Skeletal muscle tissue (tissue), 2 donors: Measurements from ENCODE around the gene TESK1. TPM values are rescaled to one million over a fixed set of nuclear protein-coding genes. Genes with fewer than 3 reads are reported as not detected.

Source experiments
- small RNA-seq: library from RNA; depleted of rRNA; stranded (forward); fragments of <200 nt; gene quantifications from one replicate; pipeline ENCODE3, GENCODE V24; 2014
- total RNA-seq: library from RNA; depleted of rRNA; stranded (reverse); fragments of >200 nt; gene quantifications from one replicate; pipeline ENCODE4 v1.2.3, GENCODE V29; 2014

TESK1 gene
- total RNA-seq, 1 donor from 2014 or later = 8.4 TPM

Small RNAs within 50 kb of the gene (small RNA-seq; reads per million reads assigned to genes)
- gene MIR4667 = 0.21 reads per million
- gene RMRP = not detected
- not detected for gene RPS29P17

Other genes starting within 250 kb of the TESK1 start
- gene RUSC2, start 115.2 kb upstream of the TESK1 start, total RNA-seq = 29.2 TPM
- gene CD72, start 13.2 kb downstream of the TESK1 start, total RNA-seq = 2.1 TPM
- gene SIT1, start 45.7 kb downstream of the TESK1 start, total RNA-seq = 1.0 TPM
- gene RMRP, start 52.8 kb downstream of the TESK1 start, total RNA-seq = 118,473 TPM
- 11.0 TPM for gene CCDC107, start 53.0 kb downstream of the TESK1 start, total RNA-seq
- gene ARHGEF39, start 59.9 kb downstream of the TESK1 start, total RNA-seq = 0.52 TPM
- gene CA9, start 68.7 kb downstream of the TESK1 start, total RNA-seq = under 0.01 TPM
- 4,180 TPM for gene TPM2, start 84.7 kb downstream of the TESK1 start, total RNA-seq
- gene TLN1, start 126.9 kb downstream of the TESK1 start, total RNA-seq = 90.8 TPM
- 20.9 TPM for gene CREB3, start 127.4 kb downstream of the TESK1 start, total RNA-seq
- 31.3 TPM for gene GBA2, start 144.0 kb downstream of the TESK1 start, total RNA-seq
- gene RGP1, start 144.0 kb downstream of the TESK1 start, total RNA-seq = 7.8 TPM
- gene MSMP, start 149.0 kb downstream of the TESK1 start, total RNA-seq = not detected
- 7.3 TPM for gene NPR2, start 186.3 kb downstream of the TESK1 start, total RNA-seq
- 0.52 TPM for gene SPAG8, start 207.0 kb downstream of the TESK1 start, total RNA-seq
- 25.1 TPM for gene HINT2, start 209.8 kb downstream of the TESK1 start, total RNA-seq
- gene FAM221B, start 223.5 kb downstream of the TESK1 start, total RNA-seq = not detected
- gene TMEM8B, start 224.0 kb downstream of the TESK1 start, total RNA-seq = 2.6 TPM